Mesenchymal stem cell (in vitro differentiated cells and primary cell): ENCODE measurements around the gene MT3.

Experiments used
- DNase-seq: peaks from one replicate; pipeline ENCODE4 v3.0.0-alpha.2; 2013
- H2AFZ ChIP-seq: one replicate; pipeline ENCODE4 v1.6.1; 2013; ENCODE audit warnings: low read depth, mild to moderate bottlenecking, control low read depth, inconsistent platforms, low read length, moderate library complexity
- H2AK5ac ChIP-seq: 2 replicates; pipeline ENCODE4 v1.6.1; 2013; ENCODE audit warnings: low read length, moderate library complexity, mild to moderate bottlenecking, inconsistent platforms; ENCODE audit not compliant: severe bottlenecking
- H2BK120ac ChIP-seq: one replicate; pipeline ENCODE4 v1.6.1; 2013; ENCODE audit warnings: low read depth, mild to moderate bottlenecking, inconsistent platforms, low read length, moderate library complexity
- H2BK12ac ChIP-seq, 2 experiments: one replicate each; pipeline ENCODE4 v1.6.1; 2013; ENCODE audit warnings: inconsistent platforms in 2 of 2, low read length in 2 of 2, mild to moderate bottlenecking in 2 of 2, moderate library complexity in 2 of 2, control low read depth in 1 of 2
- H2BK15ac ChIP-seq: one replicate; pipeline ENCODE4 v1.6.1; 2013; ENCODE audit warnings: mild to moderate bottlenecking, low read depth, inconsistent platforms; ENCODE audit not compliant: poor library complexity, severe bottlenecking
- H2BK5ac ChIP-seq: 2 replicates; pipeline ENCODE4 v1.6.1; 2013; ENCODE audit warnings: low read depth, mild to moderate bottlenecking, low read length, control low read depth, inconsistent platforms; ENCODE audit not compliant: poor library complexity, severe bottlenecking
- H3K14ac ChIP-seq, 2 experiments: one replicate each; pipeline ENCODE4 v1.6.1; 2013; ENCODE audit warnings: inconsistent platforms in 2 of 2, low read length in 2 of 2, control low read depth in 1 of 2, mild to moderate bottlenecking in 1 of 2, moderate library complexity in 1 of 2
- H3K18ac ChIP-seq, 2 experiments: one replicate each; pipeline ENCODE4 v1.6.1; 2013; ENCODE audit warnings: inconsistent platforms in 2 of 2, low read length in 2 of 2, control low read depth in 1 of 2, low read depth in 1 of 2, mild to moderate bottlenecking in 1 of 2
- H3K23ac ChIP-seq, 2 experiments: one replicate each; pipeline ENCODE4 v1.6.1; 2013; ENCODE audit warnings: inconsistent platforms in 2 of 2, low read length in 2 of 2, mild to moderate bottlenecking in 2 of 2, moderate library complexity in 2 of 2, control low read depth in 1 of 2
- H3K27ac ChIP-seq: 2 replicates; pipeline ENCODE4 v1.5.1; 2013; ENCODE audit warnings: mild to moderate bottlenecking, moderate library complexity, low read length, control low read depth, inconsistent platforms; ENCODE audit not compliant: poor library complexity, severe bottlenecking
- H3K27me3 ChIP-seq, 2 experiments: 2 replicates each; pipeline versions ENCODE4 v1.6.1 to v1.7.0; 2013; ENCODE audit warnings: low read length in 2 of 2, mild to moderate bottlenecking in 2 of 2, moderate library complexity in 2 of 2, control low read depth in 1 of 2, inconsistent platforms in 1 of 2; ENCODE audit not compliant: control insufficient read depth in 1 of 2, insufficient read depth in 1 of 2
- H3K36me3 ChIP-seq, 2 experiments: 2 replicates each; pipeline versions ENCODE4 v1.6.1 to v1.7.0; 2013; ENCODE audit warnings: low read length in 2 of 2, control low read depth in 1 of 2, inconsistent platforms in 1 of 2, low read depth in 1 of 2, mild to moderate bottlenecking in 1 of 2; ENCODE audit not compliant: insufficient read depth in 2 of 2, control insufficient read depth in 1 of 2
- H3K4ac ChIP-seq, 2 experiments: one replicate each; pipeline ENCODE4 v1.6.1; 2013; ENCODE audit warnings: inconsistent platforms in 2 of 2, low read length in 2 of 2, mild to moderate bottlenecking in 2 of 2, moderate library complexity in 2 of 2, control low read depth in 1 of 2, low read depth in 1 of 2
- H3K4me1 ChIP-seq: 2 replicates; pipeline ENCODE4 v1.6.1; 2013; ENCODE audit warnings: low read depth, low read length, control low read depth; ENCODE audit not compliant: control insufficient read depth, insufficient read depth
- H3K4me2 ChIP-seq: 2 replicates; pipeline ENCODE4 v1.6.1; 2013; ENCODE audit warnings: low read length, mild to moderate bottlenecking, inconsistent platforms; ENCODE audit not compliant: poor library complexity, severe bottlenecking
- H3K4me3 ChIP-seq, 2 experiments: 2 replicates each; pipeline versions ENCODE4 v1.5.1 to v1.7.0; 2013; ENCODE audit warnings: low read length in 2 of 2, mild to moderate bottlenecking in 2 of 2, control low read depth in 1 of 2, low read depth in 1 of 2; ENCODE audit not compliant: insufficient read depth in 1 of 2
- H3K79me1 ChIP-seq: replicated peaks from 2 replicates; pipeline ENCODE4 v1.6.1; 2013; ENCODE audit warnings: mild to moderate bottlenecking, control low read depth, low read length, inconsistent platforms; ENCODE audit not compliant: poor library complexity, severe bottlenecking
- H3K9ac ChIP-seq: 2 replicates; pipeline ENCODE4 v1.7.0; 2013; ENCODE audit warnings: mild to moderate bottlenecking, low read length, moderate library complexity
- H3K9me3 ChIP-seq: 2 replicates; pipeline ENCODE4 v1.7.0; 2013; ENCODE audit warnings: mild to moderate bottlenecking, low read length; ENCODE audit not compliant: control insufficient read depth
- H4K8ac ChIP-seq: one replicate; pipeline ENCODE4 v1.6.1; 2013; ENCODE audit warnings: inconsistent platforms, mild to moderate bottlenecking, low read length, moderate library complexity
- H4K91ac ChIP-seq: one replicate; pipeline ENCODE4 v1.6.1; 2013; ENCODE audit warnings: mild to moderate bottlenecking, low read length, inconsistent platforms
- WGBS: methylation state at CpG from one replicate; pipeline ENCODE4 v1.1.7; 2013; ENCODE audit warnings: mixed read lengths; 5-methylcytosine and 5-hydroxymethylcytosine counted together

The MT3 gene

DNA sequence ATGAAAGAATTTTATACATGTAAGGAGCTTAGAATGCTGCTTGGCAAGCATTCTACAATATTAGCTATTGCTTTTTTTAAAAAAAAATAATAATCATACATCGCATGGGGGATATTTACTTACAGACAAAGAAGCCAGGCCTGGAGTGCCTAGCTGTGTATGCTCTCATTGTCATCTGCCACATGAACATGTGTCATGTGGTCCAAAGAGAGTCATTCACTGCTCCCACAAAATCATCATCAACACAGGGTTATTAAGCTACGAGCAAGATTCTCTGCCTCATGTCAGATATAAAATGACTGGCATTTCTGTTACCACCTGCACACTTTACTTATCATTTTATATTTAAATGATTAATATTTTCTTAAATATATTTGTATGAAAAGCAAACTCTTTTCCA is 34.3 kb downstream of the MT3 start:
- no peak overlapping the region for H3K4ac ChIP-seq
- no peak overlapping the region for H3K27ac ChIP-seq
- no peak overlapping the region for H4K8ac ChIP-seq
- no peak overlapping the region for H2AFZ ChIP-seq
- no peak overlapping the region for H3K9ac ChIP-seq
- H2BK120ac ChIP-seq = no peak overlapping the region
- peaks cover 1% of the 10 kb centered on the region for H3K79me1 ChIP-seq
- no peak overlapping the region for H2BK15ac ChIP-seq
- no peaks in the 10 kb centered on the region for H3K27me3 ChIP-seq
- no peak overlapping the region for H2AK5ac ChIP-seq
- H3K4me3 ChIP-seq = no peak overlapping the region
- peaks cover 22% of the 10 kb centered on the region for H3K4me1 ChIP-seq
- DNase-seq = no peak
- H3K9me3 ChIP-seq = no peaks in the 10 kb centered on the region
- no peak overlapping the region for H3K18ac ChIP-seq
- no peak overlapping the region for H3K23ac ChIP-seq
- no peak overlapping the region for H3K14ac ChIP-seq
- H3K4me2 ChIP-seq = no peak overlapping the region
- H4K91ac ChIP-seq = no peak overlapping the region
- peak overlapping the region in 1 of 2 experiments; percentile 47 for H2BK12ac ChIP-seq
- H3K36me3 ChIP-seq = no peaks in the 10 kb centered on the region
- H2BK5ac ChIP-seq = no peak overlapping the region
- 100% methylated on average over 1 of the region's 2 CpGs for WGBS

DNA sequence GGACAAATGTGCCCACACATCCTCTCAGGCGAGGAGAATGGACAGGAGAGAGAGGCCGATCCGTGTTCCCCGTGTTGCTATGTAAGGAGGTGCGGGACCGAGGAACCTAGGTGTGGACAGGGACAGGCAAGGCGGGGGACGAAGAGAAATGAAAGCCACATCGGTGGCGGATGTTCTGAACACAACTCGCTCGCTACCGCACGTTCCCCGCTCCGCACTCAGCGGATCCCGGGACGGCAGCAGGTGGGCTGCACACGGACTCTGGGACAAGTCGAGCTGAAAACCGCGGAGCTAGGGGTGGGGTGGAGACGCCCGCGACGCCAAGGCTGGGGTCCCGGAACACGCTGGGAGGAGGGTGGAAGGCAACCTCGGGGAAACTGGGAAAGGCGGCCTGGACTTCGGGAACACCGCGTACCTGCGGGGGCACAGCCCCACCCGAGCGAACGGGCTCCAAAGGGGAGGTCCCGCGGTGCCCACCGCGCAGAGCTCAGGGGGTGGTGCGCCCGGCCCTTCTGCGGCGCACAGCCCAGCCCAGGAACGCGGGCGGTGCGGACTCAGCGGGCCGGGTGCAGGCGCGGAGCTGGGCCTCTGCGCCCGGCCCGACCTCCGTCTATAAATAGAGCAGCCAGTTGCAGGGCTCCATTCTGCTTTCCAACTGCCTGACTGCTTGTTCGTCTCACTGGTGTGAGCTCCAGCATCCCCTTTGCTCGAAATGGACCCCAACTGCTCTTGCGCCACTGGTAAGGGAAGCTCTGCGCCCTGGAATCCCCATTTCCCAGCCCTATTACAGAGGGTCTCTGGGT is 36.0 kb downstream of the MT3 start, which contains the start of gene MT1E:
Gene MT1E, plus strand, starts transcription at position 642 of the 803 bp plus-strand sequence. Its CDS starts 71 bp downstream, at position 713.
- Histone ChIP-seq H3K23ac (peak within 1 kb of the TSS in 1 of 2 experiments; percentile 34), H3K36me3 (no peaks in the 10 kb centered on the region), H2BK5ac (peak within 1 kb of the TSS; percentile 36), H3K27me3 (no peaks in the 10 kb centered on the region), H2BK12ac (peak within 1 kb of the TSS; percentile 91 to 92), H3K9ac (peak within 1 kb of the TSS; percentile 94), H2BK15ac (peak within 1 kb of the TSS; percentile 88), H2AK5ac (peak within 1 kb of the TSS; percentile 61), H3K4me2 (peak within 1 kb of the TSS; percentile 76), H2AFZ (peak within 1 kb of the TSS; percentile 68), H4K91ac (peak within 1 kb of the TSS; percentile 97), H4K8ac (peak within 1 kb of the TSS; percentile 94), H3K79me1 (no peaks in the 10 kb centered on the region), H3K27ac (peak within 1 kb of the TSS; percentile 72), H3K4me1 (peaks cover 22% of the 10 kb centered on the region), H2BK120ac (peak within 1 kb of the TSS; percentile 96), H3K14ac (peak within 1 kb of the TSS in 1 of 2 experiments; percentile 96), H3K18ac (peak within 1 kb of the TSS; percentile 92 to 97), H3K4me3 (peak within 1 kb of the TSS; percentile 61 to 81), H3K4ac (peak within 1 kb of the TSS; percentile 84 to 93), H3K9me3 (no peaks in the 10 kb centered on the region)
- WGBS = 2% methylated on average over 60 of the region's 62 CpGs
- peak; percentile 84 for DNase-seq

- Histone ChIP-seq H3K27me3 (peaks cover 0 to 1% of the 10 kb centered on the region in 2 experiments), H3K9me3 (no peaks in the 10 kb centered on the region), H3K4me3 (peak overlapping the region; percentile 61 to 81), H3K18ac (peak overlapping the region; percentile 82 to 90), H2BK120ac (no peak overlapping the region), H3K23ac (peak overlapping the region in 1 of 2 experiments; percentile 23), H3K4ac (peak overlapping the region; percentile 63 to 66), H2BK12ac (peak overlapping the region; percentile 91 to 92), H2AK5ac (peak overlapping the region; percentile 61), H3K4me1 (peaks cover 22% of the 10 kb centered on the region), H2BK5ac (no peak overlapping the region), H4K8ac (peak overlapping the region; percentile 79), H3K9ac (peak overlapping the region; percentile 94), H3K79me1 (no peaks in the 10 kb centered on the region), H3K14ac (peak overlapping the region in 1 of 2 experiments; percentile 96), H2BK15ac (peak overlapping the region; percentile 65), H3K4me2 (peak overlapping the region; percentile 76), H3K27ac (peak overlapping the region; percentile 55), H3K36me3 (no peaks in the 10 kb centered on the region), H4K91ac (peak overlapping the region; percentile 34), H2AFZ (peak overlapping the region; percentile 68)
- WGBS = 16% methylated on average over 13 of the region's 16 CpGs
- DNase-seq = peak; percentile 91
Observed at GRCh38 chr16:56625943-56626654, 36.8 kb downstream of the MT3 start.

- H2BK5ac ChIP-seq = no peak overlapping the region
- peak overlapping the region; percentile 22 to 46 for H3K4ac ChIP-seq
- H3K27me3 ChIP-seq = peaks cover 0 to 5% of the 10 kb centered on the region in 2 experiments
- peak overlapping the region; percentile 51 for H3K4me2 ChIP-seq
- peak overlapping the region in 1 of 2 experiments; percentile 81 for H3K4me3 ChIP-seq
- H3K18ac ChIP-seq = peak overlapping the region in 1 of 2 experiments; percentile 79
- H4K8ac ChIP-seq = no peak overlapping the region
- 45% methylated on average over 6 of the region's 7 CpGs for WGBS
- H3K27ac ChIP-seq = peak overlapping the region; percentile 72
- peak overlapping the region; percentile 94 for H3K9ac ChIP-seq
- peak overlapping the region in 1 of 2 experiments; percentile 6 for H3K14ac ChIP-seq
- H3K79me1 ChIP-seq = no peaks in the 10 kb centered on the region
- H4K91ac ChIP-seq = peak overlapping the region; percentile 64
- H3K23ac ChIP-seq = no peak overlapping the region
- no peaks in the 10 kb centered on the region for H3K9me3 ChIP-seq
- no peak overlapping the region for H2BK120ac ChIP-seq
- H3K36me3 ChIP-seq = no peaks in the 10 kb centered on the region
- peak overlapping the region in 1 of 2 experiments; percentile 79 for H2BK12ac ChIP-seq
- H2AFZ ChIP-seq = no peak overlapping the region
- no peak for DNase-seq
- peaks cover 22% of the 10 kb centered on the region for H3K4me1 ChIP-seq
- H2BK15ac ChIP-seq = no peak overlapping the region
- no peak overlapping the region for H2AK5ac ChIP-seq
Observed at GRCh38 chr16:56626685-56627084, 37.4 kb downstream of the MT3 start.
